KOPT-K1 (cell line): ENCODE results near the gene ZDHHC12.
"Not testable (repeated sequence)": the region's sequence is repeated elsewhere in the genome, so short reads cannot be mapped to it uniquely, and the experiment has no call there.

Experiments
- H3K27ac ChIP-seq: fragments of 200-600 bp; sonication (generic); 2 replicates; pipeline ENCODE4 v1.5.1; 2016; ENCODE audit warnings: antibody characterized with exemption, mild to moderate bottlenecking, low read depth, low read length; ENCODE audit not compliant: poor library complexity, severe bottlenecking
- H3K36me3 ChIP-seq: fragments of 200-600 bp; sonication (generic); 2 replicates; pipeline ENCODE4 v1.5.1; 2017; ENCODE audit warnings: antibody characterized with exemption, mild to moderate bottlenecking, low read length, moderate library complexity; ENCODE audit not compliant: insufficient read depth
- H3K9me3 ChIP-seq: fragments of 200-600 bp; sonication (generic); 2 replicates; pipeline ENCODE4 v1.5.1; 2017; ENCODE audit warnings: antibody characterized with exemption, low read length, mild to moderate bottlenecking; ENCODE audit not compliant: insufficient read depth, poor library complexity, severe bottlenecking

ZDHHC12 gene

GRCh38 chr9:128706045-128706444 is 17.9 kb downstream of the ZDHHC12 start:
- Histone ChIP-seq H3K36me3 (no peaks in the 10 kb centered on the region), H3K9me3 (no peaks in the 10 kb centered on the region), H3K27ac (no peak overlapping the region)

GRCh38 chr9:128705051-128705965 is 18.6 kb downstream of the ZDHHC12 start:
- H3K27ac ChIP-seq = no peak overlapping the region
- H3K36me3 ChIP-seq = no peaks in the 10 kb centered on the region

GRCh38 chr9:128704356-128704670 is 19.6 kb downstream of the ZDHHC12 start:
- Histone ChIP-seq H3K27ac (no peak overlapping the region), H3K9me3 (no peaks in the 10 kb centered on the region), H3K36me3 (no peaks in the 10 kb centered on the region)

More at GRCh38 chr9:128705051-128705965, 18.6 kb downstream of the ZDHHC12 start:
- H3K9me3 ChIP-seq = no peaks in the 10 kb centered on the region

GRCh38 chr9:128703616-128704355 is 20.1 kb downstream of the ZDHHC12 start:
- no peaks in the 10 kb centered on the region for H3K9me3 ChIP-seq
- H3K27ac ChIP-seq = no peak overlapping the region
- H3K36me3 ChIP-seq = no peaks in the 10 kb centered on the region

GRCh38 chr9:128702949-128703615 is 20.8 kb downstream of the ZDHHC12 start:
- peak overlapping the region; percentile 50 for H3K27ac ChIP-seq
- no peaks in the 10 kb centered on the region for H3K9me3 ChIP-seq
- H3K36me3 ChIP-seq = no peaks in the 10 kb centered on the region

- no peaks in the 10 kb centered on the region for H3K9me3 ChIP-seq
- peak within 1 kb of the TSS; percentile 50 for H3K27ac ChIP-seq
- H3K36me3 ChIP-seq = peaks cover 5% of the 10 kb centered on the region; the same call in 1 of the 2 replicates
Measured at GRCh38 chr9:128702445-128702948, 21.4 kb downstream of the ZDHHC12 start, which contains the start of gene PKN3. Gene PKN3 (plus strand): TSS chr9:128702503. CDS start chr9:128702916, 413 bp downstream.

GRCh38 chr9:128701227-128701854 is 22.6 kb downstream of the ZDHHC12 start:
- H3K36me3 ChIP-seq = peaks cover 16% of the 10 kb centered on the region
- H3K27ac ChIP-seq = no peak overlapping the region
- no peaks in the 10 kb centered on the region for H3K9me3 ChIP-seq

- not testable (repeated sequence) for H3K9me3 ChIP-seq, H3K27ac ChIP-seq
- H3K36me3 ChIP-seq = peaks cover 33% of the 10 kb centered on the region
Measured at GRCh38 chr9:128699096-128699795, 24.7 kb downstream of the ZDHHC12 start.

- no peak overlapping the region for H3K27ac ChIP-seq
- no peaks in the 10 kb centered on the region for H3K9me3 ChIP-seq
- peaks cover 54% of the 10 kb centered on the region for H3K36me3 ChIP-seq
Measured at GRCh38 chr9:128696923-128697707, 26.8 kb downstream of the ZDHHC12 start.

GRCh38 chr9:128694344-128694743 is 29.6 kb downstream of the ZDHHC12 start:
- Histone ChIP-seq H3K36me3 (peaks cover 72% of the 10 kb centered on the region), H3K27ac (no peak overlapping the region)

GRCh38 chr9:128693738-128694137 is 30.2 kb downstream of the ZDHHC12 start:
- not testable (repeated sequence) for H3K9me3 ChIP-seq, H3K27ac ChIP-seq
- peaks cover 72% of the 10 kb centered on the region for H3K36me3 ChIP-seq

More at GRCh38 chr9:128694344-128694743, 29.6 kb downstream of the ZDHHC12 start:
- H3K9me3 ChIP-seq = no peaks in the 10 kb centered on the region

GRCh38 chr9:128690684-128691034 is 33.3 kb downstream of the ZDHHC12 start:
- H3K27ac ChIP-seq = peak overlapping the region; percentile 86
- no peaks in the 10 kb centered on the region for H3K9me3 ChIP-seq
- peaks cover 49% of the 10 kb centered on the region for H3K36me3 ChIP-seq

- Histone ChIP-seq H3K36me3 (peaks cover 45% of the 10 kb centered on the region), H3K9me3 (no peaks in the 10 kb centered on the region), H3K27ac (peak overlapping the region; percentile 86)
Measured at GRCh38 chr9:128689820-128690683, 33.9 kb downstream of the ZDHHC12 start.
